Body of pancreas (tissue), 4 donors: ENCODE data around the gene TCN1. TPM values are rescaled to one million over a fixed set of nuclear protein-coding genes. Genes with fewer than 3 reads are reported as not detected.
"Not testable (repeated sequence)": the region's sequence is repeated elsewhere in the genome, so short reads cannot be mapped to it uniquely, and the experiment has no call there.

Experiments used
- ATAC-seq: fragments of 150-250 bp; one replicate; pipeline ENCODE4 v1.9.1; 2016
- DNase-seq, 4 donors: peaks; one replicate each; pipeline ENCODE4 v3.0.0-alpha.2; 2019
- H3K27ac ChIP-seq, 4 donors: fragments of 200-600 bp; sonication (generic); 1 replicate in 3 of 4; 2 replicates in 1 of 4; pipeline versions ENCODE4 v1.5.1 to v1.6.1; 2016 to 2019; ENCODE audit warnings: mild to moderate bottlenecking in 1 of 4, mixed read lengths in 1 of 4, moderate library complexity in 1 of 4
- H3K27me3 ChIP-seq, 2 donors: fragments of 200-600 bp; sonication (generic); one replicate each; pipeline ENCODE4 v1.6.0; 2016; ENCODE audit warnings: mild to moderate bottlenecking in 1 of 2
- H3K36me3 ChIP-seq, 2 donors: fragments of 200-600 bp; sonication (generic); replicated peaks in 1 of 2; 2 replicates each; pipeline ENCODE4 v1.5.1; 2016; ENCODE audit warnings: low read depth in 2 of 2; ENCODE audit not compliant: insufficient read depth in 1 of 2
- H3K4me1 ChIP-seq: fragments of 200-600 bp; sonication (generic); one replicate; pipeline ENCODE4 v1.6.0; 2016
- H3K4me3 ChIP-seq, 2 donors: fragments of 200-600 bp; sonication (generic); 1 replicate in 1 of 2; 2 replicates in 1 of 2; pipeline ENCODE4 v1.5.1; 2016 to 2019
- H3K9me3 ChIP-seq, 3 donors: fragments of 200-600 bp; sonication (generic); 1 replicate in 2 of 3; 2 replicates in 1 of 3; pipeline ENCODE4 v1.5.1; 2016
- CTCF ChIP-seq, 7 experiments: fragments of 450-650 bp in 4 of 7; fragments of 200-600 bp in 3 of 7; sonication (generic) in 3 of 7; IDR thresholded peaks; one replicate each; pipeline ENCODE4 v1.5.1; 2016 to 2019; ENCODE audit warnings: antibody characterized with exemption in 7 of 7
- POLR2A ChIP-seq, 3 donors: fragments of 450-650 bp; IDR thresholded peaks; one replicate each; pipeline ENCODE4 v1.6.1; 2016; ENCODE audit warnings: antibody characterized with exemption in 3 of 3, mild to moderate bottlenecking in 2 of 3
- WGBS, 2 donors: methylation state at CpG; one replicate each; pipeline ENCODE4 v1.1.5; 2017; 5-methylcytosine and 5-hydroxymethylcytosine counted together
- intact Hi-C: fragments of 100-400 bp; cut with DNase I; formaldehyde crosslinking; loops from one replicate; pipeline ENCODE4 v1.15.1; 2023
- total RNA-seq, 2 donors: library from RNA; depleted of rRNA; stranded (reverse); fragments of >200 nt; gene quantifications; one replicate each; pipeline ENCODE4 v1.1.0, GENCODE V29; 2016

TCN1 gene
- total RNA-seq, 2 donors from 2014 or later: 1.3 TPM; not detected in 1

DNA sequence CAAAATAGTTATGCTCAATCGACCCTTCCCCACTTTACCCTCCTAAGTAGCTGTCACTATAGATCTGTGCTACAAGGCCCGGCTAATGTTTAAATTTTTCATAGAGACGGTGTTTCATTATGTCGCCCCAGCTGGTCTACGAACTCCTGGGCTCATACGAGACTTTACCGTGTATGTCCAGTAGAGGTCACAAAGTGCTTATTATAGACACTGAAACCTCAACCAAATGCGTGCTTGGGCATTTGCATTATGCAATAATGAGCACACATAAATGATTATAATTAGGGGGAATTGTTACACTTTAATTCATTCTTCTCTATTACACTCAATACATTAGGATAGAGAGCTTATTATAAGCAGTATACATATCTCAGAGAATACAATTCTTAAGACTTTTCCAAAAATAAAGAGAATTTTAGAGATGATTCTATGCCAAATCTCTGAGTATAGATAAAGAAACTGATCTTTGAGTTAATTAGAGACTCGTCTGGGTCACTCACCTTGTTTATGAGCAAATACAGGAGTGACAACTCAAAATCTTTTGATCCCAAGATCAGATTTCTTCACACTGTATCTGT is 43.2 kb downstream of the TCN1 start:
- DNase-seq (peak; percentile 51 to 73 (median 58)), ATAC-seq (peak; percentile 91)
- H3K27me3 ChIP-seq: no peaks in the 10 kb centered on the region
- H3K9me3 ChIP-seq: no peaks in the 10 kb centered on the region
- no peaks in the 10 kb centered on the region for H3K4me1 ChIP-seq
- no peak overlapping the region for H3K4me3 ChIP-seq
- intact Hi-C loops: loop anchor here (10.0 kb wide), 1 partner anchor 92 kb away; no protein-coding TSS in a partner anchor
- TF ChIP-seq CTCF (IDR thresholded peaks at IDR 0.05) (peak in 6 of 7 experiments; percentile 43 to 86 (median 78)), POLR2A (IDR thresholded peaks at IDR 0.05) (no peak)
- 2 to 3% methylated on average over 9 of the region's 9 CpGs for WGBS, 2 donors
- no peaks in the 10 kb centered on the region for H3K36me3 ChIP-seq
- H3K27ac ChIP-seq: no peak overlapping the region

DNA sequence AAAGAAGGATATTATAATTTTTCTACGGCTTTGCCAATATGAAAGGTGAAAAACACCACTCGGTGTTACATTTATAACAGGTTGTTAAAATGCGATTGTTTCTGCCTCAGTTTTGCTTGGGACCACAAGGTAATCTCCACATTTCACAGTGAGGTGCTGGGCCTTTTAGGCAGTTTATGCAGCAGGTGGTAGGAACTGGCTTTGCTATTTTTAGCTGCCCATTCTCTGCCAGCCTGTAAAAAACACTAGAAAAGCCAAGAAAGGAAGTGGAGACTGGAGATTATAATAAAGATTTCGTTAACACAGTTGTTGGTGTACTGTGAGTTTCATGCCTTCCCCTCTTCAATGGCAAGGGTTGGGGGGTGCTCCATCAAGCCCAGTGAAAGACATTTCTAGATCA is 47.7 kb downstream of the TCN1 start:
- 52 to 76% methylated on average over 4 of the region's 4 CpGs for WGBS, 2 donors
- intact Hi-C loops: no loop called here

GRCh38 chr11:59816434-59816833 is 49.9 kb downstream of the TCN1 start:
- H3K9me3 ChIP-seq, intact Hi-C loops, DNase-seq, H3K27me3 ChIP-seq, H3K36me3 ChIP-seq, H3K4me3 ChIP-seq, H3K4me1 ChIP-seq, H3K27ac ChIP-seq, ATAC-seq: not testable (repeated sequence)
- 73 to 76% methylated on average over 1 of the region's 1 CpG for WGBS, 2 donors

More for the DNA sequence above, 47.7 kb downstream of the TCN1 start:
- Histone ChIP-seq H3K4me3 (no peak overlapping the region), H3K27me3 (no peaks in the 10 kb centered on the region), H3K9me3 (no peaks in the 10 kb centered on the region), H3K36me3 (no peaks in the 10 kb centered on the region), H3K4me1 (no peaks in the 10 kb centered on the region), H3K27ac (no peak overlapping the region)
- TF ChIP-seq POLR2A (IDR thresholded peaks at IDR 0.05) (no peak), CTCF (IDR thresholded peaks at IDR 0.05) (no peak)
- DNase-seq (no peak), ATAC-seq (no peak)

GRCh38 chr11:59815754-59816153 is 50.5 kb downstream of the TCN1 start:
- no peak overlapping the region for H3K27ac ChIP-seq
- H3K9me3 ChIP-seq: no peaks in the 10 kb centered on the region
- ATAC-seq (no peak), DNase-seq (no peak)
- TF ChIP-seq CTCF (IDR thresholded peaks at IDR 0.05): no peak
- no peak for TF ChIP-seq POLR2A (IDR thresholded peaks at IDR 0.05)
- 91 to 100% methylated on average over 1 of the region's 1 CpG for WGBS, 2 donors
- H3K4me1 ChIP-seq: no peaks in the 10 kb centered on the region
- intact Hi-C loops: no loop called here
- H3K27me3 ChIP-seq: no peaks in the 10 kb centered on the region
- no peaks in the 10 kb centered on the region for H3K36me3 ChIP-seq
- H3K4me3 ChIP-seq: no peak overlapping the region

GRCh38 chr11:59814021-59814420 is 52.3 kb downstream of the TCN1 start:
- DNase-seq: no peak
- no peaks in the 10 kb centered on the region for H3K36me3 ChIP-seq
- H3K27me3 ChIP-seq: no peaks in the 10 kb centered on the region
- TF ChIP-seq CTCF (IDR thresholded peaks at IDR 0.05): no peak
- no peak for TF ChIP-seq POLR2A (IDR thresholded peaks at IDR 0.05)
- no peak overlapping the region for H3K27ac ChIP-seq
- no peak for ATAC-seq
- 41 to 62% methylated on average over 1 of the region's 1 CpG for WGBS, 2 donors
- no peaks in the 10 kb centered on the region for H3K9me3 ChIP-seq
- intact Hi-C loops: no loop called here
- peaks cover 8% of the 10 kb centered on the region for H3K4me1 ChIP-seq
- no peak overlapping the region for H3K4me3 ChIP-seq
